ENCODE data around the gene MAP6. TPM values are rescaled to one million over a fixed set of nuclear protein-coding genes. Genes with fewer than 3 reads are reported as not detected.

Gene MAP6
- total RNA-seq, 6 experiments from 2014 or later = 0.53 to 4.3 (median 0.96) TPM

GRCh38 chr11:75665126-75665525 is 3.7 kb downstream of the MAP6 start:
- no peaks in the 10 kb centered on the region for H3K9me3 Mint-ChIP-seq
- no peak for DNase-seq
- no peak overlapping the region for H3K4me3 Mint-ChIP-seq
- peaks cover 14% of the 10 kb centered on the region for H3K27me3 Mint-ChIP-seq (ENCODE audit: insufficient read depth)
- peaks cover 16% of the 10 kb centered on the region for H3K4me1 Mint-ChIP-seq (ENCODE audit: low read depth)
- no peak overlapping the region for H3K27ac Mint-ChIP-seq
- H3K36me3 Mint-ChIP-seq (ENCODE audit: low read depth) = no peaks in the 10 kb centered on the region
- no peak for TF ChIP-seq CTCF (IDR thresholded peaks at IDR 0.05)

GRCh38 chr11:75664389-75664788 is 4.4 kb downstream of the MAP6 start:
- Mint-ChIP-seq H3K36me3 (ENCODE audit: low read depth) (no peaks in the 10 kb centered on the region), H3K4me1 (ENCODE audit: low read depth) (peaks cover 16% of the 10 kb centered on the region), H3K9me3 (no peaks in the 10 kb centered on the region), H3K4me3 (no peak overlapping the region), H3K27ac (no peak overlapping the region), H3K27me3 (ENCODE audit: insufficient read depth) (peaks cover 12% of the 10 kb centered on the region)
- DNase-seq = no peak
- no peak for TF ChIP-seq CTCF (IDR thresholded peaks at IDR 0.05)

GRCh38 chr11:75663808-75664207 is 5.0 kb downstream of the MAP6 start:
- no peaks in the 10 kb centered on the region for H3K9me3 Mint-ChIP-seq
- H3K4me3 Mint-ChIP-seq = no peak overlapping the region
- DNase-seq = no peak
- H3K4me1 Mint-ChIP-seq (ENCODE audit: low read depth) = peaks cover 16% of the 10 kb centered on the region
- H3K27me3 Mint-ChIP-seq (ENCODE audit: insufficient read depth) = peaks cover 10% of the 10 kb centered on the region
- H3K27ac Mint-ChIP-seq = no peak overlapping the region
- H3K36me3 Mint-ChIP-seq (ENCODE audit: low read depth) = no peaks in the 10 kb centered on the region
- TF ChIP-seq CTCF (IDR thresholded peaks at IDR 0.05) = no peak

- H3K27ac Mint-ChIP-seq = no peak overlapping the region
- peaks cover 6% of the 10 kb centered on the region; the same call in 1 of the 2 replicates for H3K27me3 Mint-ChIP-seq (ENCODE audit: insufficient read depth)
- peaks cover 30% of the 10 kb centered on the region for H3K4me1 Mint-ChIP-seq (ENCODE audit: low read depth)
- no peak overlapping the region for H3K4me3 Mint-ChIP-seq
- DNase-seq = no peak
- no peak for TF ChIP-seq CTCF (IDR thresholded peaks at IDR 0.05)
- no peaks in the 10 kb centered on the region for H3K9me3 Mint-ChIP-seq
- no peaks in the 10 kb centered on the region for H3K36me3 Mint-ChIP-seq (ENCODE audit: low read depth)
Measured at GRCh38 chr11:75659836-75660235, 9.0 kb downstream of the MAP6 start.

GRCh38 chr11:75656044-75656727 is 12.7 kb downstream of the MAP6 start:
- Mint-ChIP-seq H3K27ac (peak overlapping the region; percentile 45; the same call in 1 of the 2 replicates), H3K36me3 (ENCODE audit: low read depth) (no peaks in the 10 kb centered on the region), H3K9me3 (no peaks in the 10 kb centered on the region), H3K4me3 (peak overlapping the region; percentile 17; the same call in 1 of the 2 replicates), H3K4me1 (ENCODE audit: low read depth) (peaks cover 41% of the 10 kb centered on the region), H3K27me3 (ENCODE audit: insufficient read depth) (peaks cover 6% of the 10 kb centered on the region; the same call in 1 of the 2 replicates)
- DNase-seq = peak; percentile 18
- TF ChIP-seq CTCF (IDR thresholded peaks at IDR 0.05) = peak; percentile 16; the same call in 1 of the 2 replicates
